DOHH2 (cell line): ENCODE results near the gene PHACTR2.

Experiments used
- H3F3A ChIP-seq: fragments of 200-600 bp; sonication (generic), shearing (Covaris generic); 2 replicates; pipeline ENCODE4 v1.6.0; 2016; ENCODE audit warnings: antibody characterized with exemption, mild to moderate bottlenecking; ENCODE audit not compliant: control insufficient read depth, insufficient read depth
- H3K27ac ChIP-seq: fragments of 200-600 bp; sonication (generic); 2 replicates; pipeline ENCODE4 v1.5.1; 2014; ENCODE audit warnings: low read depth, mild to moderate bottlenecking, low read length, moderate library complexity
- H3K27me3 ChIP-seq: fragments of 200-600 bp; sonication (generic); 2 replicates; pipeline ENCODE4 v1.6.1; 2014; ENCODE audit warnings: mild to moderate bottlenecking, low read length, mixed read lengths; ENCODE audit not compliant: control insufficient read depth
- H3K36me3 ChIP-seq: fragments of 200-600 bp; sonication (generic); 2 replicates; pipeline ENCODE4 v1.6.1; 2014; ENCODE audit warnings: mild to moderate bottlenecking, low read length, moderate library complexity, mixed read lengths; ENCODE audit not compliant: control insufficient read depth
- H3K4me1 ChIP-seq: fragments of 200-600 bp; sonication (generic); 2 replicates; pipeline ENCODE4 v1.6.1; 2014; ENCODE audit warnings: mild to moderate bottlenecking, low read length, mixed read lengths; ENCODE audit not compliant: control insufficient read depth
- H3K4me2 ChIP-seq: fragments of 200-600 bp; sonication (generic); 2 replicates; pipeline ENCODE4 v1.6.0; 2014; ENCODE audit warnings: mild to moderate bottlenecking, low read length, moderate library complexity
- H3K4me3 ChIP-seq: fragments of 200-600 bp; sonication (generic); 2 replicates; pipeline ENCODE4 v1.5.1; 2014; ENCODE audit warnings: mild to moderate bottlenecking, low read length, mixed read lengths
- H3K79me2 ChIP-seq: fragments of 200-600 bp; sonication (generic); 2 replicates; pipeline ENCODE4 v1.6.1; 2014; ENCODE audit warnings: mild to moderate bottlenecking, low read length, mixed read lengths; ENCODE audit not compliant: control insufficient read depth
- H3K9me2 ChIP-seq: fragments of 200-600 bp; sonication (generic); replicated peaks from 2 replicates; pipeline ENCODE4 v1.6.1; 2014; ENCODE audit warnings: mild to moderate bottlenecking, low read length, mixed read lengths; ENCODE audit not compliant: control insufficient read depth
- H3K9me3 ChIP-seq: fragments of 200-600 bp; sonication (generic); 2 replicates; pipeline ENCODE4 v1.6.1; 2014; ENCODE audit warnings: antibody characterized with exemption, low read length, mixed read lengths; ENCODE audit not compliant: control insufficient read depth, insufficient read depth
- H4K20me1 ChIP-seq: fragments of 200-600 bp; sonication (generic); 2 replicates; pipeline ENCODE4 v1.6.0; 2014; ENCODE audit warnings: low read depth, mild to moderate bottlenecking, antibody characterized with exemption, low read length, moderate library complexity; ENCODE audit not compliant: control insufficient read depth, insufficient read depth
- EZH2phosphoT487 ChIP-seq: fragments of 200-600 bp; sonication (generic); IDR thresholded peaks from 2 replicates; pipeline ENCODE4 v1.6.1; 2017; ENCODE audit warnings: borderline replicate concordance, mild to moderate bottlenecking, antibody characterized with exemption, low read length, moderate library complexity, mixed read lengths
- TF ChIP-seq, protein P1 (sequence below): fragments of 200-600 bp; sonication (generic); IDR thresholded peaks from one replicate; pipeline ENCODE4 v1.5.1; 2014; ENCODE audit warnings: antibody characterized with exemption, mild to moderate bottlenecking, low read depth, low read length; ENCODE audit not compliant: poor library complexity, severe bottlenecking

PHACTR2 gene

DNA sequence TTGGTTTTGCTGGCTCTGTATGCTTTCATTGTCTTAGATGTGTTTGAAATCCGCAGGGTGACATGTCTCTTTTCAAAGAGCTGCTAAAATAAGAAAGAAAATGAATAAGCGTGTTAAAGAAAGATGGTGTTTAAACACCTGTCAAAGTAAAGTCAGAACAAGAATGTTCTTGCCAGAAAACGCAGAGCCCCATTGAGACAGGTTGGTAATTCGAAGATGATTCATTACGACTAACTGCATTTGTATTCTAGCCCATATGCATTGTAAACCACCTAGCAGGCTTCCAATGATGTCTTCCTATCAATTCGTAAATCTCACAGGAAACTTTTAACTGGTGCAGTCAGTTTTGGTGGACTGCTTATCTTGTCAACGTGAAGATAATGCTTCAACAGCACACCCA lies 16.8 kb downstream of the PHACTR2 start:
- no peaks in the 10 kb centered on the region for H3K36me3 ChIP-seq
- H3K27me3 ChIP-seq, result no peaks in the 10 kb centered on the region
- H3F3A ChIP-seq, result no peaks in the 10 kb centered on the region
- no peaks in the 10 kb centered on the region for H3K79me2 ChIP-seq
- H3K4me3 ChIP-seq, result no peak overlapping the region
- TF ChIP-seq EZH2phosphoT487, result no peak
- TF ChIP-seq, protein P1, sequence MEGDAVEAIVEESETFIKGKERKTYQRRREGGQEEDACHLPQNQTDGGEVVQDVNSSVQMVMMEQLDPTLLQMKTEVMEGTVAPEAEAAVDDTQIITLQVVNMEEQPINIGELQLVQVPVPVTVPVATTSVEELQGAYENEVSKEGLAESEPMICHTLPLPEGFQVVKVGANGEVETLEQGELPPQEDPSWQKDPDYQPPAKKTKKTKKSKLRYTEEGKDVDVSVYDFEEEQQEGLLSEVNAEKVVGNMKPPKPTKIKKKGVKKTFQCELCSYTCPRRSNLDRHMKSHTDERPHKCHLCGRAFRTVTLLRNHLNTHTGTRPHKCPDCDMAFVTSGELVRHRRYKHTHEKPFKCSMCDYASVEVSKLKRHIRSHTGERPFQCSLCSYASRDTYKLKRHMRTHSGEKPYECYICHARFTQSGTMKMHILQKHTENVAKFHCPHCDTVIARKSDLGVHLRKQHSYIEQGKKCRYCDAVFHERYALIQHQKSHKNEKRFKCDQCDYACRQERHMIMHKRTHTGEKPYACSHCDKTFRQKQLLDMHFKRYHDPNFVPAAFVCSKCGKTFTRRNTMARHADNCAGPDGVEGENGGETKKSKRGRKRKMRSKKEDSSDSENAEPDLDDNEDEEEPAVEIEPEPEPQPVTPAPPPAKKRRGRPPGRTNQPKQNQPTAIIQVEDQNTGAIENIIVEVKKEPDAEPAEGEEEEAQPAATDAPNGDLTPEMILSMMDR, result no peak
- H3K9me3 ChIP-seq, result no peaks in the 10 kb centered on the region
- no peaks in the 10 kb centered on the region for H3K9me2 ChIP-seq
- H3K4me1 ChIP-seq, result no peaks in the 10 kb centered on the region
- no peaks in the 10 kb centered on the region for H4K20me1 ChIP-seq
- H3K4me2 ChIP-seq, result no peak overlapping the region
- H3K27ac ChIP-seq, result no peak overlapping the region

DNA sequence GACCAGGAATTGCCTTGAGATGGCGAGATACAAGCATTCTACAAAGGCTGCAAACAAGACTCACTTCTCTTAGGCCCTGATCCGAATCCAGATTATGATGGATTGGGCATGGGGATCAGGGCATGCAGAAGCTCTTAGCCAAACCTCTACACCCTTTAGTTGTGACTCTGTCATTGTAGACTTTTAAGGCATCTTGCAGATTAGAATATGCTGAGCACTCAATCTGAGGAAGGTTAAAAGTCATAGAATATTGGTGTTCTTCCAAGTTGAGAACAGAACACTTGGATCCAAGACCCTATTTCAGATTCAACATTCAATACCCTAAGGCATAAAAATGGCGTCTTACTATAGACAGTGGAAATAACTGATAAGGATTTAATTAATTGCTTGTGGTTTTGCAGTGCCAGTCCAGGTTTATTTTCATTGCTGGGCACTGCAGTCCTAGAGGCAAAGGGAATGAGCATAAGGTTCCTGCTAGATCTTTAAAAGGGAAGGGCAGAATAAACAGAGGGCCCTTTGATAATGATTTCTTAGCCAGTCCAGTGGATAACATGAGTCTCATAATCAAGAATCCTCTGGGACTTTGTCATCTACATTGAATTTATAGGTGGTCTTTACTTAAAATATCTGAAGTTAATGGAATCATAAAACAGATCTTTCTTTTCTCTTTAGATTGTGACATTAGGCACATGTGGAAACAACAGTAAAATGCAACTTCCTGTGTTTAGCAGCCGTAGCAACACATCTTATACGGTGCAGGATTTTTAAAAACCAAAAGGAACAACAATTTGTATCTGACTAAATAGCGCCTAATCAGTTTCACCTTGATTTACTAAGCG lies 17.6 kb downstream of the PHACTR2 start:
- H3K36me3 ChIP-seq, result no peaks in the 10 kb centered on the region
- no peaks in the 10 kb centered on the region for H3K27me3 ChIP-seq
- no peak for TF ChIP-seq EZH2phosphoT487
- TF ChIP-seq, protein P1, result no peak
- H3F3A ChIP-seq, result no peaks in the 10 kb centered on the region
- H3K4me3 ChIP-seq, result no peak overlapping the region
- no peaks in the 10 kb centered on the region for H3K9me2 ChIP-seq
- no peaks in the 10 kb centered on the region for H4K20me1 ChIP-seq
- H3K27ac ChIP-seq, result no peak overlapping the region
- no peaks in the 10 kb centered on the region for H3K4me1 ChIP-seq
- no peaks in the 10 kb centered on the region for H3K9me3 ChIP-seq
- H3K4me2 ChIP-seq, result no peak overlapping the region
- H3K79me2 ChIP-seq, result no peaks in the 10 kb centered on the region

DNA sequence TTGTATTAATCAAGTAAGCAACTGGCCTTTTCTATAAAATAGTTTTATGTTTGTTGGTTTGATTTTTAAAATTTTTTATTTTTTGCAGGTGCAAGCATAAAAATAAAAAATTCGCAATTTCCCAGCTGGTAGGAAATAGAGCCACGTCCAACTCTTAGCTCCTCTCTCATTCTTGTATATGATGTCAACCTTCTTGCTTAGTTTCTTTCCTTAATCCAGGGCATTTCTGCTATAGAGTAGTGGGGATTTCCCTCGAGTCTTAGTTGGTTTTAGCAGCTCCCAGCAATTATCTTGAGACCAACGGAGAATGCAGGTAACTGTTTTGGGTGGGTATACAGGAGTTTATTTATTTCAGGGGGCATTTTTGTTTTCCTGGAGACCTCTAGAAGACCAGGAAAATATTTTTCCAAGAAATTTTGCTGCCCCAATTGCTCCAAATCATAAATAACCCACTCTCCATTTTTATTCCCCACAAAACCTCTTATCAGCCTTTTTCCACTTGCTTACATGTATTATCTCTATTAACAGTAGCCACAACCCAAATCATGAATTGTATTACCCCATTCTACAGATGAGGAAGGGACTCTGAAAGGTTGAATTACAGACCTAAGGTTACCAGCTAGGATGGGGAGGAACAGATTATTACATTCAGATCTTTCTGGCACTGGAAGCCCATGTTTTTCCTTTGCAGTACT lies 18.4 kb downstream of the PHACTR2 start:
- H3K9me2 ChIP-seq, result no peaks in the 10 kb centered on the region
- H3F3A ChIP-seq, result no peaks in the 10 kb centered on the region
- no peaks in the 10 kb centered on the region for H4K20me1 ChIP-seq
- H3K27ac ChIP-seq, result no peak overlapping the region
- H3K4me1 ChIP-seq, result no peaks in the 10 kb centered on the region
- no peak overlapping the region for H3K4me2 ChIP-seq
- no peaks in the 10 kb centered on the region for H3K9me3 ChIP-seq
- H3K36me3 ChIP-seq, result no peaks in the 10 kb centered on the region
- H3K27me3 ChIP-seq, result no peaks in the 10 kb centered on the region
- TF ChIP-seq, protein P1, result no peak
- no peak for TF ChIP-seq EZH2phosphoT487
- H3K79me2 ChIP-seq, result no peaks in the 10 kb centered on the region
- no peak overlapping the region for H3K4me3 ChIP-seq
